ENCODE results near the gene NUP54.

GRCh38 chr4:76090241-76090691 is 57.9 kb downstream of the NUP54 start:
- no peak for TF ChIP-seq EZH2 (IDR thresholded peaks at IDR 0.05; ENCODE audit: low read length, missing control alignments)
- TF ChIP-seq CTCF (conservative IDR thresholded peaks at IDR 0.05 in 1 of 2, IDR thresholded peaks at IDR 0.05 in 1 of 2; ENCODE audit: low read depth in 1 of 2, low read length in 2 of 2) = no peak
